LoVo (cell line): ENCODE measurements around the gene ESRP2.

Experiments used
- DNase-seq: peaks from one replicate; pipeline ENCODE4 v3.0.0-alpha.2; 2016; ENCODE audit warnings: low spot score

Gene ESRP2

GRCh38 chr16:68217506-68217905, 18.4 kb downstream of the ESRP2 start:
- DNase-seq, result no peak

- DNase-seq, result no peak
These were observed 19.7 kb downstream of the ESRP2 start for GRCh38 chr16:68216240-68216639.

DNA sequence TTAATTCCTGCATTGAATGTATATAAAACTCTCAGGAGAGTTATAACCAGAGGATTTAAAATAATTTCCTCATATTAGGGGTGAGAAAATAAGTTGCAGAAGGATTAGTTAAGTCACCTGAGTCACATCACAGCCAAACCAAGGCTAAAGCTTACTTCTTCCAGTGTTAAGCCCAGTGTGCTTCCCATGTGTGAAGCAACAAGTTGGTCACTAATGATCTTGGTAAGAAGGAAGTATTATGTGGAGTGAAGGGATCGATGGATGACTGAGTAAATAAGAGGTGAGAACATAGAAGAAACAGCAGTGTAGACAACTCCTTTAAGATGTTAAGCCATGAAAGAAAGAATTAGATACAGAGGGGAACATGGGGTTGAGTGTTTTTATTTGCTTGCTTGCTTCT, 20.6 kb downstream of the ESRP2 start:
- no peak for DNase-seq

- DNase-seq, result no peak
These were observed 21.2 kb downstream of the ESRP2 start for GRCh38 chr16:68214726-68215125.

GRCh38 chr16:68206245-68206644, 29.7 kb downstream of the ESRP2 start:
- DNase-seq, result no peak

- DNase-seq, result no peak
These were observed 33.8 kb downstream of the ESRP2 start for GRCh38 chr16:68202091-68202519.

DNA sequence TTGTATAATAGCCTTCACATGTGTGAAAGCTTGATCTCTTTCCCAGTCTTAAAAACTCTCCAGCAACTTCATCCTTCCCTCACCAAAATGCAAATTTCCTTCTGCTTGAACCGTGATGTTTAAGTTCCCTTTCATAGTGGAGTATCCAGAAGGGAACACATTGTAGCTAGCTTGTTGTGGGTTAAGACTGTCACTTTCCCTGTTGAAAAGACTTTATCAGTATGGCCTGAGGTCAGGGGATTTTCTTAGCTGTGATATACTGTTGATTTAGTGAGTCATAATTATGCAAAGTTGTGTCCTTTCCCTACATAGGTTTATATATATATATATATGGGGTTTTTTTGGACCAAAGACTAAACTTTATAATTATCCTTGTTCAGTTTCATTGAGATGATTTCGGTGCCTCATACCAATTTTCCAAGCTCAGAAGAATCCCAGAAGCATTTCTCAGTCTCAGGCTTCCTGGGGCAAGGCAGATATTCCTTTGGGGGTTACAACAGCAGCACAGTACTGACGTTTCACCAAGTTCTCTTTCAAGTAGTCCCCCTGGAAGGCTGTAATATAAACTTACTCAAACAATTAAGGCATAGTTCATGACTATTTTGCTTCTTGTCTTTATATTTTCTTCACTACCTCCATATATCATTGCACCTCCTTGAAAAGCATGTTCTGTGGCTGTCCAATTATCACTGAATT, 35.7 kb downstream of the ESRP2 start:
- DNase-seq, result no peak

GRCh38 chr16:68197250-68197649, 38.7 kb downstream of the ESRP2 start:
- no peak for DNase-seq

DNA sequence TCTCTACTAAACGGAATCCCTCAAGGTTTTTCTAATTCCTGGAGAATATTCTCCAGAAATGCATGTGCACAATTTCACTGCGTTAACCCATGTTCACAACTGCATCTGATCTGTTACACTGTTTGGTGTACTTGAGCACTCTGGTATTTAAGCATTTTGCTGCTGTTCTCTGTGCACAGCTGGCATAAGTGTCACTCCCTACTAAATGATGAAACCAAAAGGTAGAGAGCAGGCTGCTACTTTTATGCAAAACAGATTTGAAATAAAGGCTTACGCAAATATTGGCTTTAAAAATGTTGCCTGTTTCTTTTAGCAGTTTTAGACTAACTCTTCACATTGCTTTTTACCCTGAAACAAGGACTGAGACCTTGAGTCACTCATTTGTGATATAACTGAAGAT, 41.7 kb downstream of the ESRP2 start:
- DNase-seq, result no peak

DNA sequence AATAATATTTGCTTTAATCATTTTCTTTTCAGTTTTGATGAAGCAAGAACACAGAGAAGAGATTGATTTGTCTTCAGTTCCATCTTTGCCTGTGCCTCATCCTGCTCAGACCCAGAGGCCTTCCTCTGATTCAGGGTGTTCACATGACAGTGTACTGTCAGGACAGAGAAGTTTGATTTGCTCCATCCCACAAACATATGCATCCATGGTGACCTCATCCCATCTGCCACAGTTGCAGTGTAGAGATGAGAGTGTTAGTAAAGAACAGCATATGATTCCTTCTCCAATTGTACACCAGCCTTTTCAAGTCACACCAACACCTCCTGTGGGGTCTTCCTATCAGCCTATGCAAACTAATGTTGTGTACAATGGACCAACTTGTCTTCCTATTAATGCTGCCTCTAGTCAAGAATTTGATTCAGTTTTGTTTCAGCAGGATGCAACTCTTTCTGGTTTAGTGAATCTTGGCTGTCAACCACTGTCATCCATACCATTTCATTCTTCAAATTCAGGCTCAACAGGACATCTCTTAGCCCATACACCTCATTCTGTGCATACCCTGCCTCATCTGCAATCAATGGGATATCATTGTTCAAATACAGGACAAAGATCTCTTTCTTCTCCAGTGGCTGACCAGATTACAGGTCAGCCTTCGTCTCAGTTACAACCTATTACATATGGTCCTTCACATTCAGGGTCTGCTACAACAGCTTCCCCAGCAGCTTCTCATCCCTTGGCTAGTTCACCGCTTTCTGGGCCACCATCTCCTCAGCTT, 45.0 kb downstream of the ESRP2 start:
- no peak for DNase-seq

GRCh38 chr16:68190081-68190480, 45.8 kb downstream of the ESRP2 start:
- no peak for DNase-seq

DNA sequence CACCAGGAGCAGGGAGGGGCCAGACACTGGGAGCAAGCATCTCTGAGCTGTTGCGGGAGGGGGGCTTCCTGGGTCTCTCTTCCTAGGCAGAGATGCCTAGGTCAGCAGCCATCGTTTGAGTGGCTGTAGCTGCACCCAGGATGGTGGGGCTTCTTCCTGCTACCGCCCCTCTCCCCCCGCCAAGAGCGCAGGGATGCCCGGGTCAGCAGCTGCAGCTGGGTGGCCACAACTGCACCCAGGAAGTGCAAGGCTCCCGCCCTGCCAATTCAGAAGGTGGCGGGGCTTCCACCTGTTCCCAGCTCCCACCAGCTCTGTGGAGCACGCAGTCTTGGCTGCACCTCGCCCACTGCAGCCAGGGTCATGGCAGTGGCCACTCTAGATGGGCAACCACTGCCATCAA, 47.8 kb downstream of the ESRP2 start:
- DNase-seq, result no peak

DNA sequence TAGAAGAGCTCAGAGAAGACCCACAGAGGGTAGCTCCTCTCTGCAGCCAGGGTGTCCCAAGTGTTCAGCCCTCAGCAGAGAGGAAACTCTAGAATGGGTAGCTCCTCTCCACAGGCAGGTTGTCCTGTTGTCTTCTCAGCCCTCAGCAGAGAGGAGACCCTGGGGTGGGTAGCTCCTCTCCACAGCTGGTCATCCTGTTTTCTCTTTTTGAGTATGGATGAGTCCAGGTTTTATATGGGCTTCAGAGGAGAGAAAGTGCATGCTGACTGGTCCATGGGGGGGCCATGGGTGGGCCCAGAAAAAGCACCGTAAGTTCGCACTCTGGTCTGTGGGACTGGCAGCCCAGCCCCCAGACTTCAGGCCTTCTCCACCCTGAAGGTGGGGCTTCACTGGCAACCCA, 48.4 kb downstream of the ESRP2 start:
- DNase-seq, result no peak

DNA sequence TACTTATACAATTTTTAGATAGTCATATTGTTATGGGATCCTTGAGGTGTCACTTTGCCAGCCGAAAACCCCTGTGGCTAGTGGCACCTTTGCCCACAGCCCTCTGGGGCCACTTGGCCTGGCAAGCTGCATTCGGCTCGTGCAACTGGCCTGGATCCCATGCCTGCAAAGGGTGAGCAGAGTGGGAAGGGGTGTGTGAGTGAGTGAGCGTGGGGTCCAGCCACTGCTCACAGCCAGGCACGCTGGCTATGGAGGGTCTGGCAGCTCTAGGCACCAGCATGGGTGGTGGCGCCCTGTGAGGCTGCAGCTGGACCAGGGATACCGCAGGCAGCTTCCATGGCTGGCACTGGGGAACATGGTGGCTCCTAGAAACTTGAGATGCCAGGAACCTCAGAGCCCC, 49.0 kb downstream of the ESRP2 start:
- DNase-seq, result no peak

GRCh38 chr16:68183046-68183445, 52.9 kb downstream of the ESRP2 start:
- no peak for DNase-seq

- DNase-seq, result no peak
These were observed 56.1 kb downstream of the ESRP2 start for GRCh38 chr16:68179855-68180254.

DNA sequence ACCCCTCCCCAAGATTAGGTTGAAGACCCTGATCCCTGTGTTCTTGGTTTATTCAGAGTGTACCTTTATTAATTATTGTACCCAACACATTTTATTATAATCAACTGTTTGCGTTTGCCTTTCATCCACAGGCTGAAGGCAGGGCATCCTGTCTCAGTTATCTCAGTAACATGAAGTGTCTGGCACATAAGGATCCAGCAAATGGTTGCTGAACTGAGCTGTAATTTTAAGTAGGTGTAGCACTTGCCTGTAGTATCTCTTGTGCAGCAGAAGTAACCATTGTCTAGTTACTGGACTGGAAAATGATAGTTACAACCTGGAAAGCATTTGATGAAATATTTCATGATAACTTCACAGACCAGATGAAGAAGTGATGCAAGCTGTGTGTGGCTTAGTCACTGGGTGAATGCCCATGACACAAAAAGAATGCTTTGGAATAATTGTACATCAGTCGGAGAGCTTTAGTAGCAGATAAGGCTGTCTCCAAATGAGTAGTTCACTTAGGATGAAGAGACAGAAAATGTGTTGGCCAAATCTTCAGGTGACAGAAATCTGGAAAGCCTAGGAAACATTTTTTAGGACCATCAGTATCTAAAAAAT, 56.6 kb downstream of the ESRP2 start:
- no peak for DNase-seq
